ENCODE data around the gene PAOX.

DNA sequence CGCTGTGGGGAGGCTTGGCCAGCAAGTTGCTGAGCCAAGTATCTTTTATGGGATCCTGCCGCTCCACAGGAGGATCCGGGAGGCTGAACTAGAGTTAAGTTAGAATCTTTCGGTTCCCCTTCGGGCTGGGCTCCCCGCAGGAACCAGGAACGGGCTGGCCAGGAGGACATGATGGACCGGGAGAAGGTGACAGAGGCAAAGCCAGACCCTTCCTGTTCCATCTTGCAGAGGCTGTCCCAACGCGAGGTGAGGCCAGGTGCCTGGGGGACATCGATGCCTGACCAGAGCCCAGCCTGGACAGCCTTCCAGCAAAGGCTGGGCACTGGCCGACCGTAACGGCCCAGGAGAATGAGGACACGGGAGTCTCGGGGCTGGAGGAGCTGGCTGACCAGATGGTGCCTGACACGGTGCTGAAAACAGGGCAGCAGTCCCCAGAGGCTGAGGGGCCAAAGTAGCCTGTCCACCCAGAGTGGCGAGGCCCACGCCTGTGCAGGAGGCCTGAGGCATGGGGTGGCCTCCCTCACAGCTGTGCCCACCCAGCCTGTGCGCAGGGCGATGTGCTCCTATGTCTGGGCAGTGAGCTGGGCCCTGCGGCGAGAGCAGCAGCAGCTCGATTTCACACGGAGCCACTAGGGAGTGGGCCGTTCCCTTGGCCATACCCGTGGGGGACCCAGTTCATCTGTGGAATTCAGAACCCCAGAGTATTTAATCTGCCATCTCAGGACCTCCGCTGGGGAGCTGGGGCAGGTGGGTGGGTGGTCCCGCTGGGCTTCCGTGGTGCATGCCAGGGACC lies 1.8 kb upstream of the PAOX start:
- TF ChIP-seq, protein P1, sequence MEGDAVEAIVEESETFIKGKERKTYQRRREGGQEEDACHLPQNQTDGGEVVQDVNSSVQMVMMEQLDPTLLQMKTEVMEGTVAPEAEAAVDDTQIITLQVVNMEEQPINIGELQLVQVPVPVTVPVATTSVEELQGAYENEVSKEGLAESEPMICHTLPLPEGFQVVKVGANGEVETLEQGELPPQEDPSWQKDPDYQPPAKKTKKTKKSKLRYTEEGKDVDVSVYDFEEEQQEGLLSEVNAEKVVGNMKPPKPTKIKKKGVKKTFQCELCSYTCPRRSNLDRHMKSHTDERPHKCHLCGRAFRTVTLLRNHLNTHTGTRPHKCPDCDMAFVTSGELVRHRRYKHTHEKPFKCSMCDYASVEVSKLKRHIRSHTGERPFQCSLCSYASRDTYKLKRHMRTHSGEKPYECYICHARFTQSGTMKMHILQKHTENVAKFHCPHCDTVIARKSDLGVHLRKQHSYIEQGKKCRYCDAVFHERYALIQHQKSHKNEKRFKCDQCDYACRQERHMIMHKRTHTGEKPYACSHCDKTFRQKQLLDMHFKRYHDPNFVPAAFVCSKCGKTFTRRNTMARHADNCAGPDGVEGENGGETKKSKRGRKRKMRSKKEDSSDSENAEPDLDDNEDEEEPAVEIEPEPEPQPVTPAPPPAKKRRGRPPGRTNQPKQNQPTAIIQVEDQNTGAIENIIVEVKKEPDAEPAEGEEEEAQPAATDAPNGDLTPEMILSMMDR (IDR thresholded peaks at IDR 0.05; ENCODE audit: borderline replicate concordance, extremely low read depth, low read length, poor library complexity, severe bottlenecking) = no peak
- TF ChIP-seq EZH2 (IDR thresholded peaks at IDR 0.05; ENCODE audit: borderline replicate concordance, low read depth, low read length, severe bottlenecking) = no peak

Data from DND-41 (cell line).